Retinal pigment epithelial cell (primary cell): Measurements from ENCODE around the gene STXBP1.

Source experiments
- DNase-seq: peaks from one replicate; pipeline ENCODE4 v3.0.0-alpha.2; 2010; ENCODE audit warnings: low read depth
- H3K4me3 ChIP-seq: 2 replicates; pipeline ENCODE4 v1.5.1; 2011; ENCODE audit warnings: mild to moderate bottlenecking, low read length, control low read depth, moderate library complexity
- TF ChIP-seq, protein P1 (sequence below): conservative IDR thresholded peaks from 2 replicates; pipeline ENCODE4 v1.5.1; 2011; ENCODE audit warnings: low read depth, low read length, control low read depth, inconsistent platforms

STXBP1 gene

DNA sequence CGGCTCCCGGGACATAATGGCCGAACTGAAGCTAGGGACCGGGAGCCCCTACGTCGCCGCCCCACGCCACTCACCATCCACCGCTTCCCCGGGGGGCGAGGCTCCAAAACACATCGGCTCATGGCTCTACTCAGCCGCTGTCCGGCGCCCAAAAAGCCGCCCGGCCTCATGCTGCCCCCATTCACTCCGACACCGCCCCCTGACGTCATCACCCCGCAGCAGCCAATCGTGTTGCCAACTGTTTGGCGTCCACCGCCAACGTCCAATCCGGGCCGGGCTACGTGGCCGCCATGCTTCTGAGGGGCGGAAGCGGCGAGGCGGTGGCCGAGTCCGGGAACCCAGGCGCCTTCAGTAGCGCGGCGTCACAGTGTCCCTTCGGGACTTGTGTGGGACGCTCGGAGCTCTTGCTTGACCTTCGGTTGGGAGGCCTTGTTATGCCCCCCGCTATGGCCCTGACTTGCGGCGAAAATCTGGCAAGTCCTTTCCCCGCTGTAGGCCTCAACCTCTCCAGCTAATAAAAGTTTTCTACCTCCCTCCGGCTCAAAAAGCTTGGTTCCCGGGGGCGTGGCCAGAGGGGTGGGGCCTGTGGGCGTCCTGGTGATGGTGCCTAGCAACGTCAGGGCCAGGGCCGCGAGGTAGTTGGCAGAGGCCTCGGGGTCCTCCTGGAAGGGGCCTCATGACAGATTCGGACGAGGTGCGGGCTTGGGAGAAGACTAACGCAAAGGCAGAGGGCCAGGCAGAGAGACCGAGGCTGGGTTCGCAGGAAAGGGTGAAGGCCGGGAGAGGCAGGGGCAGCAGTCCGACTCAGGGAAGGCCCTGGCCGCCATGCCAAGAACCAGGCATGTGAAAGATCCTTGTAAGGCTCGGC is 103.6 kb downstream of the STXBP1 start, which contains the start of the genes PTRH1 and TTC16:
Gene PTRH1 (minus strand): TSS at position 194 of the 868 bp plus-strand sequence. CDS start 24 bp downstream, at position 170.
Gene TTC16 (plus strand): TSS at position 610 of the 868 bp plus-strand sequence. CDS start 67 bp downstream, at position 677.
- peak within 1 kb of the TSS; percentile 88 for H3K4me3 ChIP-seq
- DNase-seq = peak; percentile 67
- TF ChIP-seq, protein P1, sequence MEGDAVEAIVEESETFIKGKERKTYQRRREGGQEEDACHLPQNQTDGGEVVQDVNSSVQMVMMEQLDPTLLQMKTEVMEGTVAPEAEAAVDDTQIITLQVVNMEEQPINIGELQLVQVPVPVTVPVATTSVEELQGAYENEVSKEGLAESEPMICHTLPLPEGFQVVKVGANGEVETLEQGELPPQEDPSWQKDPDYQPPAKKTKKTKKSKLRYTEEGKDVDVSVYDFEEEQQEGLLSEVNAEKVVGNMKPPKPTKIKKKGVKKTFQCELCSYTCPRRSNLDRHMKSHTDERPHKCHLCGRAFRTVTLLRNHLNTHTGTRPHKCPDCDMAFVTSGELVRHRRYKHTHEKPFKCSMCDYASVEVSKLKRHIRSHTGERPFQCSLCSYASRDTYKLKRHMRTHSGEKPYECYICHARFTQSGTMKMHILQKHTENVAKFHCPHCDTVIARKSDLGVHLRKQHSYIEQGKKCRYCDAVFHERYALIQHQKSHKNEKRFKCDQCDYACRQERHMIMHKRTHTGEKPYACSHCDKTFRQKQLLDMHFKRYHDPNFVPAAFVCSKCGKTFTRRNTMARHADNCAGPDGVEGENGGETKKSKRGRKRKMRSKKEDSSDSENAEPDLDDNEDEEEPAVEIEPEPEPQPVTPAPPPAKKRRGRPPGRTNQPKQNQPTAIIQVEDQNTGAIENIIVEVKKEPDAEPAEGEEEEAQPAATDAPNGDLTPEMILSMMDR = no peak

DNA sequence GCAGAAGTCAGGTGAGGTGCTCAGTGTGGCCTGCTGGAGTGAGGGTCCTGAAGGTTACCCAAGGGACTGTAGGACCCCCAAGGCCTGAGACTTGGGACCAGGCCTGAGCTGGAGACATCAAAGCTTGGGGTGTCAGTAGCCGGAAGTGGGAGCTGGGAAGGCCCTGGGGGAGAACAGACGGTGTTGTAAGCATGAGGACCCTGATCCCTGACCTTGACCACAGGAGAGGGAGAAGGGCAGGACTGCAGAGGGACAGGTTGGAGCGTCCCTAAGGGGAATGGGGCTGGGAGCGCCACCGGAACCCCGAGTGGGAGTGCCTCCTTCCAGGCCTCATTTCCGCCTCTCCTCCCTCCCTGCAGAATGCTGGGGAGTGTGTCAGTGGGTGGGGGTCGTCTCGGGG is 104.3 kb downstream of the STXBP1 start:
- DNase-seq = no peak
- TF ChIP-seq, protein P1 = no peak
- no peak overlapping the region for H3K4me3 ChIP-seq

DNA sequence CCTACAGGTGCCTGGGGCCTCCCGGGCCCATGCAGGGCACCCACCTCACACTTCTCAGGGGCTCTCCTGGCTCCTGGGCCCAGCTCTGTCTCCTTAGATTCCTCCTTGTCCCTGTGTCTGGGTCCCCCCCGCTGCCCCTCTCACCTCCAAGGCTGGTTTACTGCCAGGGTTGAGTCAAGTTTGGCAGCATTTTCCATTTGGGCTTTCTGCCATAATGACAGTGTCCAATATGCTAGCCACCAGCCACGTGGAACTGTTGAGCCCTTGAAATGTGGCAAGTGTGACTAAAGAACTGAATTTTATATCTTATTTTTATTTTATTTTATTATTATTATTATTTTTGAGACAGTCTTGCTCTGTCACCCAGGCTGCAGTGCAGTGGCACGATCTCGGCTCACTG is 105.7 kb downstream of the STXBP1 start:
- TF ChIP-seq, protein P1 = no peak

DNA sequence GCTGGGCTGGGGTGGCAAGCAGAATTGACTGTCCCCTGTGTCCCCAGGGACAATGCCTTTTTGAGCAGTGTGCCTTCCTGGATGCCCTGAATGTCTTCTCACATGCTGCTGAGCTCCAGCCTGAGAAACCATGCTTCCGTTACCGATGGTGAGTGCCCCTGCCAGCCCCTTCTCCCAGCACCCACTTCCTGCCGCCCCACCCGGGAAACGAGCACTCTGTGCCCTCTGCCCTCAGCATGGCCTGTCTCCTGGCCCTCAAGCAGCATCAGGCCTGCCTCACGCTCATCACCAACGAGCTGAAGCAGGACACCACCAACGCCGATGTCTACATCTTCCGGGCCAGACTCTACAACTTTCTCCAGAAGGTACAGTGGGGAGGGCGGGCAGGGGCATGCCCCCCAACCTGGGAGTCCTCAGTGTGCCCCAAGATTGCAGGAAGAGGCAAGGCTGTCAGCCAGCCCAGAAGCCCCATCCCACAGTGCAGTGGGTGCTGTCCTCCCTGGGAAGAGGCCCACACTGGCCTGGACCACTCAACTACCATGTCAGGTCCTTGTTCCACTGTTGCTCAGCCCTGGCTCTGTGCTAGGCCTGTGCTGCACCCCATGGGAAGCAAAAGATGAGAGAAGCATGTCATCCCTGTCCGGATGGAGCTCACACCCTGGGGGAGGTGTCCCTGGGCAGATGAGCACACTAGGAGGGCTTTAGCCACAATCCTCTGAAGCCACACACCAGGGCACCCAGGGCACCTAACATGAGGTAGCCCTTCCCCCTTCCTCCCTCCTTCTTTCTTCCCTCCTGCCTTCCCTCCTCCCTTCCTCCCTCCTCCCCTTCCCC is 108.2 kb downstream of the STXBP1 start:
- DNase-seq = no peak
- TF ChIP-seq, protein P1 = no peak
- H3K4me3 ChIP-seq = no peak overlapping the region

More for the DNA sequence above, 105.7 kb downstream of the STXBP1 start:
- H3K4me3 ChIP-seq = no peak overlapping the region
- DNase-seq = no peak

DNA sequence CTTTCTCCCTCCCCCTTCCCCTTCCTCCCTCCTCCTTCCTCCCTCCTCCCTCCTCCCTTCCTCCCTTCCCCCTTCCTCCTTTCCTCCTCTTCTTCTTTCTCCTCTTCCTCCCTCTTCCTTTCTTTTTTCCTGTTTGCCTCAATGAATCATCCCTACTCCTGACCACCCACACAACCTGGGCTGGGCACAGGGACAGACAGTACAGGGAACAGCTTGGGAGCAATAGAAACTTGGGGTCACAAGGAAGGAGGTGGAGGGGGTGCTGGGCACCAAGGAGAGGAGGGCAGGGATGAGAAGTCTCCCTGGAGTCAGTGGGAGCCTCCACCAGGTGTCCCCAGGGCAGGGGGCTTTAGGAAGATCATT is 108.8 kb downstream of the STXBP1 start:
- TF ChIP-seq, protein P1 = no peak
- H3K4me3 ChIP-seq = no peak overlapping the region
- DNase-seq = no peak

DNA sequence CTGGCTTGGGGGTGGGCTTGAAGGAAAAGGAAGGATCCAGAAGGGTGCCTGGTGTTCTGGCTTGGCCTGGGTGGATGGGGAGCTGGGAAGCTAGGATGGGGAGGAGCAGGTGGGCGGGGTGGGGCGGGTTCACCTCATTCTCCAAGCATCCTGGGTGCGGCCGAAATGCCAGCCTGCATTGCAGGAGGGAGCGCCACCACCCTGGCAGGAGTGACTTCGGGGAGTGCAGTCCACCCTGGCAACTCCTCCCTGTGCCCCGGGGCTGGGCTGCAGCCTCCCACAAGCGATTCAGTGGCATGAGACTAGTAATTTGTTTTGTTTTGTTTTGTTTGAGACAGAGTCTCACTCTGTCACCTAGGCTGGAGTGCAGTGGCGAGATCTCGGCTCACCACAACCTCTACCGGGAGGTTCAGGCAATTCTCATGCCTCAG is 109.3 kb downstream of the STXBP1 start:
- DNase-seq = no peak
- no peak overlapping the region for H3K4me3 ChIP-seq
- TF ChIP-seq, protein P1 = no peak
